Neuronal stem cell (in vitro differentiated cells): ENCODE data around the gene GALNT12.

Source experiments
- DNase-seq: peaks from one replicate; pipeline ENCODE4 v3.0.0-alpha.2; 2013; ENCODE audit warnings: low spot score
- H2AFZ ChIP-seq: one replicate; pipeline ENCODE4 v1.6.1; 2013; ENCODE audit warnings: mild to moderate bottlenecking, low read length, inconsistent platforms
- H2AK5ac ChIP-seq: 2 replicates; pipeline ENCODE4 v1.6.1; 2013; ENCODE audit warnings: low read depth, mild to moderate bottlenecking, inconsistent platforms, low read length, moderate library complexity, mixed read lengths
- H2BK120ac ChIP-seq: 2 replicates; pipeline ENCODE4 v1.6.1; 2013; ENCODE audit warnings: low read depth, mild to moderate bottlenecking, inconsistent platforms, low read length, moderate library complexity, mixed read lengths
- H2BK12ac ChIP-seq: one replicate; pipeline ENCODE4 v1.6.1; 2013; ENCODE audit warnings: low read length, inconsistent platforms
- H2BK15ac ChIP-seq: 2 replicates; pipeline ENCODE4 v1.6.1; 2013; ENCODE audit warnings: mild to moderate bottlenecking, low read length, inconsistent platforms, mixed read lengths
- H2BK5ac ChIP-seq: one replicate; pipeline ENCODE4 v1.6.1; 2013; ENCODE audit warnings: inconsistent platforms, mild to moderate bottlenecking, low read length, moderate library complexity
- H3K14ac ChIP-seq: one replicate; pipeline ENCODE4 v1.6.1; 2013; ENCODE audit warnings: low read length, inconsistent platforms
- H3K18ac ChIP-seq: 2 replicates; pipeline ENCODE4 v1.6.1; 2013; ENCODE audit warnings: low read length, inconsistent platforms
- H3K23ac ChIP-seq: 2 replicates; pipeline ENCODE4 v1.6.1; 2013; ENCODE audit warnings: low read depth, mild to moderate bottlenecking, mixed read lengths, low read length, inconsistent platforms; ENCODE audit not compliant: poor library complexity
- H3K27ac ChIP-seq: replicated peaks from 3 replicates; pipeline ENCODE4 v1.5.1; 2013; ENCODE audit warnings: low read length, inconsistent platforms
- H3K27me3 ChIP-seq, 3 experiments: 2 replicates each; pipeline ENCODE4 v1.6.1; 2013; ENCODE audit warnings: low read length in 3 of 3, mild to moderate bottlenecking in 2 of 3, inconsistent platforms in 1 of 3, low read depth in 1 of 3, mixed read lengths in 1 of 3, moderate library complexity in 1 of 3; ENCODE audit not compliant: control insufficient read depth in 3 of 3, insufficient read depth in 3 of 3
- H3K36me3 ChIP-seq, 2 donors: replicated peaks in 1 of 2; 2 replicates each; pipeline ENCODE4 v1.6.1; 2013; ENCODE audit warnings: low read length in 2 of 2; ENCODE audit not compliant: control insufficient read depth in 2 of 2, insufficient read depth in 2 of 2
- H3K4ac ChIP-seq: 2 replicates; pipeline ENCODE4 v1.6.1; 2013; ENCODE audit warnings: inconsistent platforms, mild to moderate bottlenecking, low read length, moderate library complexity
- H3K4me1 ChIP-seq, 2 donors: 1 replicate in 1 of 2; 2 replicates in 1 of 2; pipeline ENCODE4 v1.6.1; 2013; ENCODE audit warnings: low read length in 2 of 2, low read depth in 1 of 2; ENCODE audit not compliant: control insufficient read depth in 2 of 2, insufficient read depth in 1 of 2
- H3K4me2 ChIP-seq: one replicate; pipeline ENCODE4 v1.6.1; 2013; ENCODE audit warnings: mild to moderate bottlenecking, low read length, inconsistent platforms; ENCODE audit not compliant: insufficient read depth, poor library complexity, severe bottlenecking
- H3K4me3 ChIP-seq, 2 donors: 2 replicates each; pipeline ENCODE4 v1.5.1; 2013; ENCODE audit warnings: low read length in 2 of 2, mild to moderate bottlenecking in 2 of 2, inconsistent platforms in 1 of 2, moderate library complexity in 1 of 2
- H3K79me1 ChIP-seq: one replicate; pipeline ENCODE4 v1.6.1; 2013; ENCODE audit warnings: low read depth, mild to moderate bottlenecking, inconsistent platforms, low read length, moderate library complexity
- H3K9ac ChIP-seq: one replicate; pipeline ENCODE4 v1.6.1; 2013; ENCODE audit warnings: mild to moderate bottlenecking, low read depth, low read length, inconsistent platforms; ENCODE audit not compliant: poor library complexity
- H3K9me3 ChIP-seq, 2 donors: replicated peaks in 1 of 2; 2 replicates each; pipeline versions ENCODE3 to v1.6.1; 2013; ENCODE audit warnings: low read length in 2 of 2, mild to moderate bottlenecking in 2 of 2, inconsistent platforms in 1 of 2, low read depth in 1 of 2, mixed read lengths in 1 of 2, moderate library complexity in 1 of 2; ENCODE audit not compliant: control insufficient read depth in 2 of 2, insufficient read depth in 1 of 2
- H4K8ac ChIP-seq: one replicate; pipeline ENCODE4 v1.6.1; 2013; ENCODE audit warnings: low read depth, mild to moderate bottlenecking, inconsistent platforms, low read length, moderate library complexity
- H4K91ac ChIP-seq: one replicate; pipeline ENCODE4 v1.6.1; 2013; ENCODE audit warnings: low read length, low read depth, mild to moderate bottlenecking, inconsistent platforms; ENCODE audit not compliant: poor library complexity
- WGBS, 2 donors: extraction: QIAGEN DNeasy Blood & Tissue Kit; methylation state at CpG; one replicate each; pipeline ENCODE4 v1.1.7; 2013; ENCODE audit warnings: missing lambda C conversion rate in 2 of 2, mixed read lengths in 1 of 2; ENCODE audit not compliant: insufficient read length in 2 of 2, insufficient replicate concordance in 1 of 2; ENCODE audit errors: extremely low coverage in 2 of 2; 5-methylcytosine and 5-hydroxymethylcytosine counted together

GALNT12 gene

GRCh38 chr9:98890256-98890655 is 82.8 kb downstream of the GALNT12 start:
- no CpG with 5 or more reads among the region's 7 CpGs for WGBS, 2 donors
- H2BK5ac ChIP-seq = no peak overlapping the region

GRCh38 chr9:98892288-98892687 is 84.8 kb downstream of the GALNT12 start:
- Histone ChIP-seq H3K27ac (no peak overlapping the region), H2AFZ (no peak overlapping the region)

More at GRCh38 chr9:98890256-98890655, 82.8 kb downstream of the GALNT12 start:
- Histone ChIP-seq H3K27me3 (no peaks in the 10 kb centered on the region), H4K91ac (no peak overlapping the region), H3K36me3 (no peaks in the 10 kb centered on the region), H4K8ac (no peak overlapping the region), H2BK120ac (no peak overlapping the region), H3K4ac (no peak overlapping the region), H3K4me1 (no peaks in the 10 kb centered on the region), H3K9ac (no peak overlapping the region), H3K9me3 (no peaks in the 10 kb centered on the region), H3K23ac (no peak overlapping the region), H2BK12ac (no peak overlapping the region), H3K27ac (no peak overlapping the region), H3K18ac (no peak overlapping the region), H3K4me3 (no peak overlapping the region), H2AK5ac (no peak overlapping the region), H3K79me1 (no peaks in the 10 kb centered on the region), H3K14ac (no peak overlapping the region), H2AFZ (no peak overlapping the region), H3K4me2 (no peak overlapping the region), H2BK15ac (no peak overlapping the region)
- no peak for DNase-seq

GRCh38 chr9:98892690-98893089 is 85.2 kb downstream of the GALNT12 start:
- no peak overlapping the region for H3K27ac ChIP-seq
- no peaks in the 10 kb centered on the region for H3K27me3 ChIP-seq
- no peak overlapping the region for H2AFZ ChIP-seq
- H2AK5ac ChIP-seq = no peak overlapping the region
- no peak overlapping the region for H3K4ac ChIP-seq
- no peak overlapping the region for H3K9ac ChIP-seq
- no peaks in the 10 kb centered on the region for H3K79me1 ChIP-seq
- H3K18ac ChIP-seq = no peak overlapping the region
- no peak for DNase-seq
- no peak overlapping the region for H2BK15ac ChIP-seq
- no peak overlapping the region for H3K14ac ChIP-seq
- H4K8ac ChIP-seq = no peak overlapping the region
- no peaks in the 10 kb centered on the region for H3K4me1 ChIP-seq
- no peak overlapping the region for H2BK120ac ChIP-seq
- no peak overlapping the region for H3K4me3 ChIP-seq
- H3K9me3 ChIP-seq = no peaks in the 10 kb centered on the region
- no peak overlapping the region for H3K23ac ChIP-seq
- H4K91ac ChIP-seq = no peak overlapping the region
- H3K4me2 ChIP-seq = no peak overlapping the region
- H3K36me3 ChIP-seq = no peaks in the 10 kb centered on the region
- H2BK5ac ChIP-seq = no peak overlapping the region
- no CpG with 5 or more reads among the region's 4 CpGs for WGBS, 2 donors
- H2BK12ac ChIP-seq = no peak overlapping the region

More at GRCh38 chr9:98892288-98892687, 84.8 kb downstream of the GALNT12 start:
- H3K18ac ChIP-seq = no peak overlapping the region
- no peak overlapping the region for H2BK120ac ChIP-seq
- no peak overlapping the region for H4K91ac ChIP-seq
- H2BK15ac ChIP-seq = no peak overlapping the region
- no peak overlapping the region for H2BK5ac ChIP-seq
- H3K79me1 ChIP-seq = no peaks in the 10 kb centered on the region
- H3K36me3 ChIP-seq = no peaks in the 10 kb centered on the region
- no peaks in the 10 kb centered on the region for H3K9me3 ChIP-seq
- no peak overlapping the region for H2BK12ac ChIP-seq
- WGBS, 2 donors = no CpG with 5 or more reads among the region's 1 CpG
- no peak overlapping the region for H3K4ac ChIP-seq
- no peak overlapping the region for H3K9ac ChIP-seq
- H4K8ac ChIP-seq = no peak overlapping the region
- no peak overlapping the region for H3K4me2 ChIP-seq
- no peak overlapping the region for H3K4me3 ChIP-seq
- no peak overlapping the region for H3K23ac ChIP-seq
- H2AK5ac ChIP-seq = no peak overlapping the region
- DNase-seq = no peak
- no peaks in the 10 kb centered on the region for H3K27me3 ChIP-seq
- no peaks in the 10 kb centered on the region for H3K4me1 ChIP-seq
- no peak overlapping the region for H3K14ac ChIP-seq

- Histone ChIP-seq H2BK15ac (no peak overlapping the region), H2BK5ac (no peak overlapping the region), H2AK5ac (no peak overlapping the region), H3K36me3 (no peaks in the 10 kb centered on the region), H4K91ac (no peak overlapping the region), H3K14ac (no peak overlapping the region), H3K4ac (no peak overlapping the region), H3K4me3 (no peak overlapping the region), H3K9me3 (no peaks in the 10 kb centered on the region), H3K4me2 (no peak overlapping the region), H3K18ac (no peak overlapping the region), H3K4me1 (no peaks in the 10 kb centered on the region), H2BK120ac (no peak overlapping the region), H2BK12ac (no peak overlapping the region), H3K79me1 (no peaks in the 10 kb centered on the region), H3K27me3 (no peaks in the 10 kb centered on the region), H4K8ac (no peak overlapping the region), H3K27ac (no peak overlapping the region), H2AFZ (no peak overlapping the region), H3K9ac (no peak overlapping the region), H3K23ac (no peak overlapping the region)
- no peak for DNase-seq
- no CpG with 5 or more reads among the region's 3 CpGs for WGBS, 2 donors
Observed at GRCh38 chr9:98894171-98894570, 86.7 kb downstream of the GALNT12 start.
